ENCODE data around the gene CLEC1B. TPM values are rescaled to one million over a fixed set of nuclear protein-coding genes. Genes with fewer than 3 reads are reported as not detected.

Gene CLEC1B
- total and polyA plus RNA-seq, 2 of the 4 experiments (the other 2 are of a cell fraction), result not detected

DNA sequence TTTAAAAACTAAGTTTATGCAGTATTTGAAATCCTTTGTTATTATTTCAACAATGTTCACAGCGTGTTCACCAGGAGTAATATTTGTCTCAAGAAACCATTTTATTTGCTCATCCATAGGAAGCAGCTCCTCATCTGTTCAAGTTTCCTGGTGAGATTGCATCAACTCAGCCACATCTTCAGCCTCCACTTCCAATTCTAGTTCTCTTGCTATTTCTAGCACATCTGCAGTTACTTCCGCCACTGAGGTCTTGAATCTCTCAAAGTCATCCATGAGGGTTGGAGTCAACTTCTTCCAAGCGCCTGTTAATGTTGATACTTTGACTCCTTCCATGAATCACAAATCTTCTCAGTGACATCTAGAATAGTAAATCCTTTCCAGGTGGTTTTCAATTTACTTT is 49.6 kb upstream of the CLEC1B start:
- H2AK5ac ChIP-seq (ENCODE audit: low read depth, low read length), result no peak overlapping the region
- POLR2A ChIA-PET (ENCODE audit: unreplicated experiment), result no interaction called here
- no peaks in the 10 kb centered on the region for H3K9me1 ChIP-seq (ENCODE audit: insufficient read depth, low read length)
- H3K9ac ChIP-seq (ENCODE audit: low read depth, low read length), result no peak overlapping the region
- H2BK5ac ChIP-seq (ENCODE audit: low read depth, low read length, poor library complexity, severe bottlenecking), result no peak overlapping the region
- no peak overlapping the region for H4K5ac ChIP-seq (ENCODE audit: low read depth, low read length)
- WGBS, 2 experiments (ENCODE audit: extremely low coverage in 2 of 2, insufficient read length in 1 of 2), result no CpG with 5 or more reads among the region's 3 CpGs
- no peak overlapping the region for H3K4me3 ChIP-seq (ENCODE audit: insufficient read depth, low read depth, low read length)
- no peak overlapping the region for H3K18ac ChIP-seq (ENCODE audit: low read depth, low read length)
- no peaks in the 10 kb centered on the region for H3K36me3 ChIP-seq (ENCODE audit: control insufficient read depth, insufficient read depth, low read length)
- no peak for ATAC-seq (ENCODE audit: low read depth)
- dilution Hi-C loops (cut with HindIII; ENCODE audit: low sequenced_read_pairs, unreplicated experiment), result no loop called here
- H2BK20ac ChIP-seq (ENCODE audit: low read depth, low read length), result no peak overlapping the region
- DNase-seq, result no peak
- no peak overlapping the region for H3K14ac ChIP-seq (replicated peaks; ENCODE audit: low read depth, low read length)
- H2BK15ac ChIP-seq (ENCODE audit: low read depth, low read length), result no peak overlapping the region
- in situ Hi-C loops (cut with MboI; ENCODE audit: low sequenced_read_pairs), result no loop called here
- peaks cover 3% of the 10 kb centered on the region; the same call in 1 of the 2 replicates for H3K27me3 ChIP-seq (ENCODE audit: control insufficient read depth, insufficient read depth, low read length)
- no TSS peak for BruUV-seq (replicated peaks)
- no peak overlapping the region for H3K56ac ChIP-seq (ENCODE audit: extremely low read depth, insufficient read depth, low read length)
- no peak overlapping the region for H3K27ac ChIP-seq (ENCODE audit: insufficient read depth, low read length)
- no peak overlapping the region for H4K91ac ChIP-seq (ENCODE audit: insufficient read depth, low read depth, low read length)
- TF ChIP-seq NFE2L2 (IDR thresholded peaks at IDR 0.05; ENCODE audit: low read depth, low read length) (no peak), RCOR1 (IDR thresholded peaks at IDR 0.05; ENCODE audit: insufficient replicate concordance, low read length) (no peak), MAFK (IDR thresholded peaks at IDR 0.05; ENCODE audit: low read depth, low read length) (no peak), CHD1 (IDR thresholded peaks at IDR 0.05; ENCODE audit: low read depth, low read length) (no peak), CEBPB (IDR thresholded peaks at IDR 0.05; ENCODE audit: low read depth, low read length) (no peak), RFX5 (IDR thresholded peaks at IDR 0.05; ENCODE audit: low read depth, low read length) (no peak), SMC3 (IDR thresholded peaks at IDR 0.05; ENCODE audit: low read depth, low read length) (no peak), MAZ (IDR thresholded peaks at IDR 0.05; ENCODE audit: borderline replicate concordance, low read depth, low read length) (no peak)
- TF ChIP-seq, protein P1, sequence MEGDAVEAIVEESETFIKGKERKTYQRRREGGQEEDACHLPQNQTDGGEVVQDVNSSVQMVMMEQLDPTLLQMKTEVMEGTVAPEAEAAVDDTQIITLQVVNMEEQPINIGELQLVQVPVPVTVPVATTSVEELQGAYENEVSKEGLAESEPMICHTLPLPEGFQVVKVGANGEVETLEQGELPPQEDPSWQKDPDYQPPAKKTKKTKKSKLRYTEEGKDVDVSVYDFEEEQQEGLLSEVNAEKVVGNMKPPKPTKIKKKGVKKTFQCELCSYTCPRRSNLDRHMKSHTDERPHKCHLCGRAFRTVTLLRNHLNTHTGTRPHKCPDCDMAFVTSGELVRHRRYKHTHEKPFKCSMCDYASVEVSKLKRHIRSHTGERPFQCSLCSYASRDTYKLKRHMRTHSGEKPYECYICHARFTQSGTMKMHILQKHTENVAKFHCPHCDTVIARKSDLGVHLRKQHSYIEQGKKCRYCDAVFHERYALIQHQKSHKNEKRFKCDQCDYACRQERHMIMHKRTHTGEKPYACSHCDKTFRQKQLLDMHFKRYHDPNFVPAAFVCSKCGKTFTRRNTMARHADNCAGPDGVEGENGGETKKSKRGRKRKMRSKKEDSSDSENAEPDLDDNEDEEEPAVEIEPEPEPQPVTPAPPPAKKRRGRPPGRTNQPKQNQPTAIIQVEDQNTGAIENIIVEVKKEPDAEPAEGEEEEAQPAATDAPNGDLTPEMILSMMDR (conservative IDR thresholded peaks at IDR 0.05; ENCODE audit: low read depth, low read length), result no peak
- H2BK120ac ChIP-seq (ENCODE audit: low read depth, low read length), result no peak overlapping the region
- no peak overlapping the region for H3K4me2 ChIP-seq (ENCODE audit: low read depth, low read length)
- H3K23ac ChIP-seq (ENCODE audit: low read depth, low read length), result no peak overlapping the region
- H3K79me1 ChIP-seq (ENCODE audit: low read depth in 1 of 2, low read length in 2 of 2), result no peaks in the 10 kb centered on the region
- H3K4ac ChIP-seq (ENCODE audit: low read depth, low read length), result no peak overlapping the region
- no peak overlapping the region for H2AK9ac ChIP-seq (replicated peaks; ENCODE audit: low read depth, low read length, poor library complexity)
- H3K4me1 ChIP-seq (ENCODE audit: control insufficient read depth, insufficient read depth, low read length), result no peaks in the 10 kb centered on the region
- H4K8ac ChIP-seq (ENCODE audit: low read depth in 2 of 2, low read length in 2 of 2), result no peak overlapping the region
- CTCF ChIA-PET, result interaction anchor here (0.7 kb wide), 1 partner anchor 22 kb away, joined by 6 read pairs; no protein-coding TSS in a partner anchor
- H2AFZ ChIP-seq (replicated peaks; ENCODE audit: low read length, poor library complexity), result no peak overlapping the region
- H3K9me3 ChIP-seq (ENCODE audit: control insufficient read depth, insufficient read depth, low read length), result no peaks in the 10 kb centered on the region
- intact Hi-C loops (cut with micrococcal nuclease), result no loop called here
- H4K20me1 ChIP-seq (ENCODE audit: insufficient read depth, low read length), result no peaks in the 10 kb centered on the region
